ENCODE results near the gene HAT1.

The HAT1 gene

GRCh38 chr2:171922230-171923022, at the start of gene HAT1:
Gene HAT1, plus strand, starts transcription at chr2:171922461. Its CDS starts 40 bp downstream, at chr2:171922501.
- Histone ChIP-seq H3K4me3 (ENCODE audit: insufficient read length, low read depth) (peak within 1 kb of the TSS; percentile 94), H3K36me3 (ENCODE audit: insufficient read depth, insufficient read length, low read length) (peaks cover 36% of the 10 kb centered on the region), H3K27me3 (ENCODE audit: insufficient read depth, insufficient read length) (no peaks in the 10 kb centered on the region)

GRCh38 chr2:171874517-171874916, 47.7 kb upstream of the HAT1 start:
- Histone ChIP-seq H3K9ac (ENCODE audit: insufficient read length, low read depth) (no peak overlapping the region), H3K4me1 (ENCODE audit: insufficient read depth, insufficient read length) (no peaks in the 10 kb centered on the region), H3K27me3 (ENCODE audit: insufficient read depth, insufficient read length) (no peaks in the 10 kb centered on the region), H3K36me3 (ENCODE audit: insufficient read depth, insufficient read length, low read length) (peaks cover 4% of the 10 kb centered on the region), H3K9me3 (ENCODE audit: insufficient read depth, low read length) (peaks cover 5% of the 10 kb centered on the region; the same call in 1 of the 2 replicates), H3K4me3 (ENCODE audit: insufficient read length, low read depth) (no peak overlapping the region)
- no peak for DNase-seq (ENCODE audit: low read depth, low spot score)
- no peak for TF ChIP-seq ZNF274 (IDR thresholded peaks at IDR 0.05; ENCODE audit: low read depth, low read length)
- TF ChIP-seq YY1 (IDR thresholded peaks at IDR 0.05; ENCODE audit: insufficient read depth, insufficient read length), result no peak
- TF ChIP-seq SUZ12 (IDR thresholded peaks at IDR 0.05; ENCODE audit: extremely low read depth, insufficient read depth, insufficient read length), result no peak

More at GRCh38 chr2:171922230-171923022, at the start of gene HAT1:
- TF ChIP-seq YY1 (IDR thresholded peaks at IDR 0.05; ENCODE audit: insufficient read depth, insufficient read length), result no peak
- TF ChIP-seq ZNF274 (IDR thresholded peaks at IDR 0.05; ENCODE audit: low read depth, low read length), result no peak
- no peak for TF ChIP-seq SUZ12 (IDR thresholded peaks at IDR 0.05; ENCODE audit: extremely low read depth, insufficient read depth, insufficient read length)
- no peaks in the 10 kb centered on the region for H3K4me1 ChIP-seq (ENCODE audit: insufficient read depth, insufficient read length)
- DNase-seq (ENCODE audit: low read depth, low spot score), result peak; percentile 99
- H3K9ac ChIP-seq (ENCODE audit: insufficient read length, low read depth), result peak within 1 kb of the TSS; percentile 94
- H3K9me3 ChIP-seq (ENCODE audit: insufficient read depth, low read length), result no peaks in the 10 kb centered on the region

- Histone ChIP-seq H3K27me3 (ENCODE audit: insufficient read depth, insufficient read length) (no peaks in the 10 kb centered on the region), H3K9me3 (ENCODE audit: insufficient read depth, low read length) (peaks cover 5% of the 10 kb centered on the region; the same call in 1 of the 2 replicates), H3K36me3 (ENCODE audit: insufficient read depth, insufficient read length, low read length) (peaks cover 4% of the 10 kb centered on the region), H3K4me3 (ENCODE audit: insufficient read length, low read depth) (no peak overlapping the region), H3K4me1 (ENCODE audit: insufficient read depth, insufficient read length) (no peaks in the 10 kb centered on the region), H3K9ac (ENCODE audit: insufficient read length, low read depth) (no peak overlapping the region)
- DNase-seq (ENCODE audit: low read depth, low spot score), result no peak
- no peak for TF ChIP-seq SUZ12 (IDR thresholded peaks at IDR 0.05; ENCODE audit: extremely low read depth, insufficient read depth, insufficient read length)
- no peak for TF ChIP-seq ZNF274 (IDR thresholded peaks at IDR 0.05; ENCODE audit: low read depth, low read length)
- no peak for TF ChIP-seq YY1 (IDR thresholded peaks at IDR 0.05; ENCODE audit: insufficient read depth, insufficient read length)
These were observed 47.3 kb upstream of the HAT1 start for GRCh38 chr2:171874963-171875362.

- H3K9me3 ChIP-seq (ENCODE audit: insufficient read depth, low read length), result peaks cover 5% of the 10 kb centered on the region; the same call in 1 of the 2 replicates
- H3K9ac ChIP-seq (ENCODE audit: insufficient read length, low read depth), result no peak overlapping the region
- no peaks in the 10 kb centered on the region for H3K27me3 ChIP-seq (ENCODE audit: insufficient read depth, insufficient read length)
- no peaks in the 10 kb centered on the region for H3K4me1 ChIP-seq (ENCODE audit: insufficient read depth, insufficient read length)
- TF ChIP-seq ZNF274 (IDR thresholded peaks at IDR 0.05; ENCODE audit: low read depth, low read length), result no peak
- TF ChIP-seq YY1 (IDR thresholded peaks at IDR 0.05; ENCODE audit: insufficient read depth, insufficient read length), result no peak
- TF ChIP-seq SUZ12 (IDR thresholded peaks at IDR 0.05; ENCODE audit: extremely low read depth, insufficient read depth, insufficient read length), result no peak
- peaks cover 4% of the 10 kb centered on the region for H3K36me3 ChIP-seq (ENCODE audit: insufficient read depth, insufficient read length, low read length)
- no peak overlapping the region for H3K4me3 ChIP-seq (ENCODE audit: insufficient read length, low read depth)
- no peak for DNase-seq (ENCODE audit: low read depth, low spot score)
These were observed 43.7 kb upstream of the HAT1 start for GRCh38 chr2:171878481-171878993.

- Histone ChIP-seq H3K36me3 (ENCODE audit: insufficient read depth, insufficient read length, low read length) (peaks cover 3% of the 10 kb centered on the region), H3K9ac (ENCODE audit: insufficient read length, low read depth) (no peak overlapping the region), H3K4me1 (ENCODE audit: insufficient read depth, insufficient read length) (no peaks in the 10 kb centered on the region), H3K4me3 (ENCODE audit: insufficient read length, low read depth) (no peak overlapping the region), H3K9me3 (ENCODE audit: insufficient read depth, low read length) (peaks cover 3% of the 10 kb centered on the region; the same call in 1 of the 2 replicates), H3K27me3 (ENCODE audit: insufficient read depth, insufficient read length) (no peaks in the 10 kb centered on the region)
- TF ChIP-seq ZNF274 (IDR thresholded peaks at IDR 0.05; ENCODE audit: low read depth, low read length) (no peak), SUZ12 (IDR thresholded peaks at IDR 0.05; ENCODE audit: extremely low read depth, insufficient read depth, insufficient read length) (no peak), YY1 (IDR thresholded peaks at IDR 0.05; ENCODE audit: insufficient read depth, insufficient read length) (no peak)
- DNase-seq (ENCODE audit: low read depth, low spot score), result no peak
These were observed 42.4 kb upstream of the HAT1 start for GRCh38 chr2:171879865-171880264.

GRCh38 chr2:171880774-171881173, 41.5 kb upstream of the HAT1 start:
- H3K9me3 ChIP-seq (ENCODE audit: insufficient read depth, low read length), result no peaks in the 10 kb centered on the region
- H3K4me1 ChIP-seq (ENCODE audit: insufficient read depth, insufficient read length), result no peaks in the 10 kb centered on the region
- no peak for DNase-seq (ENCODE audit: low read depth, low spot score)
- H3K27me3 ChIP-seq (ENCODE audit: insufficient read depth, insufficient read length), result no peaks in the 10 kb centered on the region
- TF ChIP-seq YY1 (IDR thresholded peaks at IDR 0.05; ENCODE audit: insufficient read depth, insufficient read length) (no peak), SUZ12 (IDR thresholded peaks at IDR 0.05; ENCODE audit: extremely low read depth, insufficient read depth, insufficient read length) (no peak), ZNF274 (IDR thresholded peaks at IDR 0.05; ENCODE audit: low read depth, low read length) (no peak)
- H3K4me3 ChIP-seq (ENCODE audit: insufficient read length, low read depth), result no peak overlapping the region
- H3K9ac ChIP-seq (ENCODE audit: insufficient read length, low read depth), result no peak overlapping the region
- H3K36me3 ChIP-seq (ENCODE audit: insufficient read depth, insufficient read length, low read length), result no peaks in the 10 kb centered on the region

GRCh38 chr2:171882089-171882769, 40.0 kb upstream of the HAT1 start:
- H3K9me3 ChIP-seq (ENCODE audit: insufficient read depth, low read length), result no peaks in the 10 kb centered on the region
- TF ChIP-seq ZNF274 (IDR thresholded peaks at IDR 0.05; ENCODE audit: low read depth, low read length) (no peak), SUZ12 (IDR thresholded peaks at IDR 0.05; ENCODE audit: extremely low read depth, insufficient read depth, insufficient read length) (no peak)
- no peak overlapping the region for H3K9ac ChIP-seq (ENCODE audit: insufficient read length, low read depth)
- no peak for DNase-seq (ENCODE audit: low read depth, low spot score)
- H3K27me3 ChIP-seq (ENCODE audit: insufficient read depth, insufficient read length), result no peaks in the 10 kb centered on the region
- no peaks in the 10 kb centered on the region for H3K36me3 ChIP-seq (ENCODE audit: insufficient read depth, insufficient read length, low read length)
- no peaks in the 10 kb centered on the region for H3K4me1 ChIP-seq (ENCODE audit: insufficient read depth, insufficient read length)
- H3K4me3 ChIP-seq (ENCODE audit: insufficient read length, low read depth), result no peak overlapping the region
